PFSK-1 (cell line): ENCODE results near the gene RPL19.

Experiments used
- FOXP2 ChIP-seq: optimal IDR thresholded peaks from 2 replicates; pipeline ENCODE3; 2011; ENCODE audit warnings: borderline replicate concordance, control low read depth, inconsistent platforms; ENCODE audit not compliant: insufficient read depth; ENCODE audit errors: extremely low read length, extremely low read depth
- TAF1 ChIP-seq: IDR thresholded peaks from 2 replicates; pipeline ENCODE4 v1.6.1; 2012; ENCODE audit warnings: low read length, control low read depth, borderline replicate concordance; ENCODE audit not compliant: insufficient read depth
- TF ChIP-seq, protein P1 (sequence below), 2 experiments: IDR thresholded peaks; 2 replicates each; pipeline versions ENCODE4 v1.6.1 to v1.8.0; 2011 to 2012; ENCODE audit warnings: low read depth in 2 of 2, low read length in 2 of 2, control low read depth in 1 of 2, inconsistent platforms in 1 of 2, mild to moderate bottlenecking in 1 of 2, moderate library complexity in 1 of 2; ENCODE audit not compliant: insufficient read depth in 1 of 2

- TF ChIP-seq, protein P1, sequence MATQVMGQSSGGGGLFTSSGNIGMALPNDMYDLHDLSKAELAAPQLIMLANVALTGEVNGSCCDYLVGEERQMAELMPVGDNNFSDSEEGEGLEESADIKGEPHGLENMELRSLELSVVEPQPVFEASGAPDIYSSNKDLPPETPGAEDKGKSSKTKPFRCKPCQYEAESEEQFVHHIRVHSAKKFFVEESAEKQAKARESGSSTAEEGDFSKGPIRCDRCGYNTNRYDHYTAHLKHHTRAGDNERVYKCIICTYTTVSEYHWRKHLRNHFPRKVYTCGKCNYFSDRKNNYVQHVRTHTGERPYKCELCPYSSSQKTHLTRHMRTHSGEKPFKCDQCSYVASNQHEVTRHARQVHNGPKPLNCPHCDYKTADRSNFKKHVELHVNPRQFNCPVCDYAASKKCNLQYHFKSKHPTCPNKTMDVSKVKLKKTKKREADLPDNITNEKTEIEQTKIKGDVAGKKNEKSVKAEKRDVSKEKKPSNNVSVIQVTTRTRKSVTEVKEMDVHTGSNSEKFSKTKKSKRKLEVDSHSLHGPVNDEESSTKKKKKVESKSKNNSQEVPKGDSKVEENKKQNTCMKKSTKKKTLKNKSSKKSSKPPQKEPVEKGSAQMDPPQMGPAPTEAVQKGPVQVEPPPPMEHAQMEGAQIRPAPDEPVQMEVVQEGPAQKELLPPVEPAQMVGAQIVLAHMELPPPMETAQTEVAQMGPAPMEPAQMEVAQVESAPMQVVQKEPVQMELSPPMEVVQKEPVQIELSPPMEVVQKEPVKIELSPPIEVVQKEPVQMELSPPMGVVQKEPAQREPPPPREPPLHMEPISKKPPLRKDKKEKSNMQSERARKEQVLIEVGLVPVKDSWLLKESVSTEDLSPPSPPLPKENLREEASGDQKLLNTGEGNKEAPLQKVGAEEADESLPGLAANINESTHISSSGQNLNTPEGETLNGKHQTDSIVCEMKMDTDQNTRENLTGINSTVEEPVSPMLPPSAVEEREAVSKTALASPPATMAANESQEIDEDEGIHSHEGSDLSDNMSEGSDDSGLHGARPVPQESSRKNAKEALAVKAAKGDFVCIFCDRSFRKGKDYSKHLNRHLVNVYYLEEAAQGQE (IDR thresholded peaks at IDR 0.05; ENCODE audit: insufficient read depth in 1 of 2, low read depth in 2 of 2, low read length in 2 of 2) = no peak
- TF ChIP-seq TAF1 (no peak), FOXP2 (no peak)
Measured at GRCh38 chr17:39231591-39232551, 31.8 kb downstream of the RPL19 start.
